NCI-H2107 treated with DMSO at 0.1 percent for 48 hours (cell line): Measurements from ENCODE around the gene FASN.
"Not testable (repeated sequence)": the region's sequence is repeated elsewhere in the genome, so short reads cannot be mapped to it uniquely, and the experiment has no call there.

Experiments
- DNase-seq: peaks from one replicate; lab custom pipeline; 2025; ENCODE audit not compliant: unreplicated experiment; lab: John Stamatoyannopoulos, UW

The FASN gene

GRCh38 chr17:82098169-82098938 lies at the start of gene FASN:
Gene FASN, minus strand, starts transcription at chr17:82098236. Its CDS starts 1,791 bp downstream, at chr17:82096445.
- DNase-seq: peak; percentile 55

DNA sequence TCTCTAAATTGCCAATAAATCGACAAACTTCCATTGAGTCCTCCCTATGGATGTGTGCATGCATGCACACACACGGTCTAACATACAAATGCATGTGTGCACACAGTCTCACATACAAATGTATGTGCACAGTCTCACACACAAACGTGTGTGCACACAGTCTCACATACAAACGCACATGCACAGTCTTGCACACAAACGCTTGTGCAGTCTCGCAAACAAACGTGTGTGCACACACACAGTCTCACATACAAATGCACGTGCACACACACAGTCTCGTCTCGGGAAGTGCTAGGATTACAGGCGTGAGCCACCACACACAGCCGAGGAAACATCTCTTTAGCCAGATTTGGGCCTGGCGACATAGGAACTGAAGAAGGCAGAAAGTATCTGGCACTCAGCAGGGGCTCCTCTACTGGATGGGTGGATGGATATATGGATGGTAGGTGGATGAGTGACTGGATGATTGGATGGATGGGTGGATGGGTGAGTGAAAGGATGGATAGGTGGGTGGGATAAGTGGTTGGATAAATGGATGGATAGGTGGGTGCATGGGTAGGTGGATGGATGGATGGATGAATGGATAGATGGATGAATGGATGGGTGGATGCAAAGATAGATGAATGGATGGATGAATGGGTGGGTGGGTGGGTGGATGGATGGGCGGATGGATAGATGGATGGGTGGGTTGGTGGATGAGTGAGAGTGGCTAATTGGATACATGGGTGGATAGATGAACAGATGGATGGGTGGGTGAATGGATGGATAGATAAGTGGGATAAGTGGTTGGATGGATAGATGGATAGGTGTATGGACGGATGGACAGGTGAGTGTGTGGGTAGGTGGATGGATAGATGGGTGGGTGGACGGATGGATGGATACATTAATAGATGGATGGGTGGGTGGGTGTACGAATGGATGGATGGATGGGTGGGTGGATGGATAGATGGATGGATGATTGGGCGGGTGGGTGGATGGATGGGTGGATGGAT lies 48.9 kb upstream of the FASN start:
- no peak for DNase-seq

GRCh38 chr17:82145550-82146155 lies 47.6 kb upstream of the FASN start:
- DNase-seq: no peak

GRCh38 chr17:82143333-82143732 lies 45.3 kb upstream of the FASN start:
- no peak for DNase-seq

- DNase-seq: not testable (repeated sequence)
These were observed 41.9 kb upstream of the FASN start for GRCh38 chr17:82139961-82140360.

DNA sequence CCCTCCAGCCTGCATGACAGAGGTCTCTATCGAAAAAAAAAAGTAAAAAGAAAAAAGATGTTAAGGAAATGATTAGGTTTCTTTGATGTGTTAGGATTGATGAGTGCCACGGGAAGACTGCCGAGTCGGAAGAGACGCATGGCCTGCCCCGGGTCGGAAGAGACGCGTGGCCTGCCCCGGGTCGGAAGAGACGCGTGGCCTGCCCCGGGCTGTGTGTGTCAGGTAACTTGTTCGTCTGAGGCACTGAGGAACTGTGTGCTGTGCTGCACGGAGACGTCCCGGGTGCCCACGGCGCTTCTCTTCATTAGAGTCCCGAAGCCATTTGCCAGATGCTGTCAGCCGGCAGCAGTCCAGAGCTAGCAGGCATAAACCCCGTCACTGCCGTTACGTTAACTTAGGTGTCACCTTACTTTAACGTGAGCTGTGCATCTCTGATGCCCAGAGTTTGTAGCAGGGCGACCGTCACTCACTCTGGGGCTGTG lies 40.5 kb upstream of the FASN start:
- no peak for DNase-seq

- DNase-seq: peak; percentile 34
These were observed 36.1 kb upstream of the FASN start for GRCh38 chr17:82134101-82134500.

DNA sequence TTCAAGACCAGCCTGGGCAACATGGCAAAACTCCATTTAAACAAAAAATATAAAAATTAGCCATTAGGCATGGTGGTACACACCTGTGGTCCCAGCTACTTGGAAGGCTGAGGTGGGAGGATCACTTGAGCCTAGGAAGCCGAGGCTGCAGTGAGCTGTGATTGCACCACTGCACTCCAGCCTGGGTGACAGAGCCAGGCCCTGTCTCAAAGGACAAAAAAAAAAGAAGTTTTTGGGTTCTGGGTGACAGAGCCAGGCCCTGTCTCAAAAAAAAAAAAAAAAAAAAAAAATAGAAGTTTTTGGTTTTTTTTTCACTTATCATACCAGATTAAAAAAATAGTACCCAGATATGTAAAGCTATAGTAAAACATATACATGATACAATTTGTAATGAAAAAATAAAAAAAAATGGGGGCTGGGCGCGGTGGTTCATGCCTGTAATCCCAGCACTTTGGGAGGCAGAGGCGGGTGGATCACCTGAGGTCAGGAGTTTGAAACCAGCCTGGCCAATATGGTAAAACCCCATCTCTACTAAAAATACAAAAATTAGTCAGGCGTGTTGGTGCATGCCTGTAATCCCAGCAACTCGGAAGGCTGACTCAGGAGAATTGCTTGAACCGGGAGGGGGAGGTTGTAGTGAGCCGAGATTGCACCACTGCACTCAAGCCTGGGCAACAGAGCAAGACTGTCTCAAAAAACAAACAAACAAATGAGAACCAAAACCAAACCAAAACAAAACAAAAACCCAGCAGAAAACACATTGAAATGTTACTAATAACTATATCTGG lies 35.3 kb upstream of the FASN start:
- DNase-seq: peak; percentile 45

DNA sequence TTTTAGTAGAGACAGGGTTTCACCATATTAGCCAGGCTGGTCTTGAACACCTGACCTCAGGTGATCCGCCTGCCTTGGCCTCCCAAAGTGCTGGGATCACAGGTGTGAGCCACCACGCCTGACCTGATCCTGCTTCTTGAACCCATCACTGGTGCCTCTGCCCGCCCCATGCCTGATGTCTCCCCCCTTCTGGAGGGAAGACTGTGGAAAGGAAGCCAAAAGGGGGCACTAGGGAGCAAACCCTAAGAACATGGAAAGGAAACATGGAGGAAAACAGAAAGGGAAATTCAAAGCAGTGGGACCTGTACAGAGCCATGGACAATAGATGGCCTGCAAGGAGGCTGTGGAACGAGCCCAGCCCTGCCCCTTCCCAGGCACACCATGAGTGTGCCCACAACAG lies 31.1 kb upstream of the FASN start:
- DNase-seq: no peak

GRCh38 chr17:82128287-82128686 lies 30.3 kb upstream of the FASN start:
- DNase-seq: no peak

DNA sequence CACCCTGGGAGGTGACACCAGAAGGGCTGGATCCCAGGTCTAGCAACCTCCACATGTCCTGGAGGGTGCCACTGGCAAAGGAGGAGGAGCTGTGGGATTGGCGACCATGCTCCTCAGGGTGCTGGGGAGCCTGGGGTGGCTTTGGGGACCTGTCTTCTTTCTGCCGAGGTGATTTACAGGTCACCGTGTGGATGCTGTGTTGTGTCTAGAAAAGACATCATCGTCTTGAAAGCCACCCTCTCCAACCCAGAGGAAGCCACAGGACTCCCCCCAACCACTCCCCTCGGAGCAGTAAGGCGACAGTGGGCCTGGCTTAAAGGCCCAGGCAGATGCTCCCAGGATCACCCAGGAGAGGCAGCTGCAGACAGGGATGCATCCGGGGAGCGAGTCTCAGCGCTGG lies 29.7 kb upstream of the FASN start:
- no peak for DNase-seq

DNA sequence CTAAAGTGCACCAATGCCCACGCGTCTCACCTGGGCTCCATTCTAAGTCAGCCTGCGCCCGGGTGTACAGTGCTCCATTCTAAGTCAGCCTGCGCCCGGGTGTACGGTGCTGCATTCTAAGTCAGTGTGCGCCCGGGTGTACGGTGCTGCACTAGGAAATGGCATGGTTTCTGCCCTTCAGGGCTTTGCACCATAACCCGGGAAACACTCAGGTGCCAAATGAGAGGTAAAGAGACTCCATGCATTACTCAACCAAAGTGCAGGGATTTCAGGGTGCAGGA lies 29.2 kb upstream of the FASN start:
- DNase-seq: no peak

GRCh38 chr17:82126556-82127314 lies 28.7 kb upstream of the FASN start:
- DNase-seq: no peak

GRCh38 chr17:82124101-82124500 lies 26.1 kb upstream of the FASN start:
- DNase-seq: no peak

DNA sequence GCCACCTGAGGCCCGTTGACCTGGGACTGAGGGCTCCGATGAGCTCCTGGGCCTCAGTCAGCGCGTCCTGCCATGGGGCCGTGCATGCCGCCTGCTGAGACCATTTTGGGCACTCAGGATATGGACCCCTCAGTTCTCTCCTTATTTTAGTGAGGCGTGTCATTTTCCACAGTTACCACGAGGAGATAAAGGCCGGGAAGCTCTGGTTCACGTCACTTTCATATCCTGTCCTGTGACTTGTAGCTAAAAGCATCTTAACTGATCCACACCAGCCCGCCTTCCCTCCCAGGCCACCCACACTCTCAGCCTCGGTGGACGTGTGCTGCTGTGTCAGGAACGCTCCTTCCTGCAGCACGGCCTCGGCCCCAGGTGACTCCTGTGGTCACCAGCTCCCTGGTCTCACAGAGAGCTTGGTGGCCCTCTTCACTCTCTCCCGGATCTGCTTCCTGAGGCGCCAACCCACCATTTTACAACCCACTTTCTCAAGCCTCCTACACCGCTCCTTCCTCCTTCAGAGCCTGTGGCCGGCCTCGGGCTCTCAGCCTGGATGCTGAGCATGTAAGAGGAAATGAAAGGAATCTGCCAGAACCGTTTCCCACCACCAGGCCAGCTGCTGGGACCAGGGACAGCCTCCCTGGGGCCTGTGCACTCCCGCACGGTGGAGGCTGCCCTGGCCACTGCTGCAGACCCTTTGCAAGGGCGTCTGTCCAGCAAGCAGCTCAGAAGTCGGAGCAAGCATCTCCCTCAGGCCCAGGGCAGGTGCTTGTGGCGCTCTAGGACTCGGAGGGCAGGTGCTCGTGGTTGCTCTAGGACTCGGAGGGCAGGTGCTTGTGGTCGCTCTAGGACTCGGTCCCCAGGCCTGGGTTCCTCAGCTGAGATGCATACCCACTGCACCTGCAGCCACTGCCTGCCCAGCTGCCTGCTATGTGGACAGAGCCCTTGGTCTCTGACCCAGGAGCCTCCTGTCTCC lies 23.9 kb upstream of the FASN start:
- peak; percentile 91 for DNase-seq

DNA sequence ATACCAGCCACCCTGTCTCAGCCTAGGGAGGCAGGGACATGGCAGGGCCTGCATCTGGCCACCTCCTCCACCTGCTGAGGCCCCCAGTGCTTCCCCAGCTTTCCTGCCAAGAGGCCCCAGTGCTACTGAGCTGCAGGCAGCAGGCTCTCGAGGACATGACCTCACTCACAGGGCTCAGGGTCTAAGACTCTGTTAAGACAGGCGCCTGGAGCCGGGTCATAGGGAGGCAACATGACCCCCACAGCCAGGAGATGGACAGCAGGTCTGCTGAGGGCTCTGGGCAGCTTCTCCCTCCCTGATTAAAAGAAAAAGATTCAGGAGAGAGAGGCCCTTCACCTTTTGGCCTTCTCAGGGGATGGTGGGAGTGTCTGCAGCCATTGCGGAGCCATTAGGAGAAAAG lies 23.2 kb upstream of the FASN start:
- no peak for DNase-seq

- no peak for DNase-seq
These were observed 22.1 kb upstream of the FASN start for GRCh38 chr17:82120148-82120547.

DNA sequence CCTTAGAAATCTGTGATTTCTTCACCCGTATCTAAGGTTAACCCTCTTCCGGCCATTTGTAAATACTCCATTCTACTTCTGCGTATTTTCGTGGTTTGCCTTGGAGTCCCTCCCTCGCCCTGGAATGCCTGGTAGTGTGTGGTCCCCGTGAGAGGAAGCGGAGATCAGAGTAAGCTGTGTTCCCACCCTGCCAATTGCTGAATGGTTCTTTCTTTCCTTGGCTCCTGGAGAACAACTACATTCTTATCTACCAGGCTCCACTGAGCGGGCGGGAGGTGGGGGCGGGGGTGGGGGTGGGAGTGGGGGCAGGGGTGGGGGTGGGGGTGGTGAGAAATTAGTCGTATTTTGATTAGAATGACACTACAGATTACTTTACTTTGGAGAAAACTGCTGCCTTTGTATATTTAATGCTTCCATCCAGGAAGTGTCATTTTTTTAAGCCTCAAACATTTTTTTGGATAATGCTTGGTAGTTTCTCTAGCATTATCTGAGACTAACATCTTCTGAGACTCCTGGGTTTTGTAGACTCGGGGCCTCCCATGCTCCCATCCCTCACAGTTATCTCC lies 20.9 kb upstream of the FASN start:
- DNase-seq: no peak
